H1 (cell line): ENCODE results near the gene LSM2. TPM values are rescaled to one million over a fixed set of nuclear protein-coding genes. Genes with fewer than 3 reads are reported as not detected.

Source experiments
- CTCF ChIA-PET: fragments of 300-600 bp; sonication (Branson Sonifier 250); formaldehyde crosslinking; loops from one replicate; lab custom pipeline; 2021; ENCODE audit not compliant: partially characterized antibody; lab: Charles Lee
- POLR2A ChIA-PET: fragments of 300-600 bp; sonication (Branson Sonifier 250); formaldehyde crosslinking; loops from one replicate; lab custom pipeline; 2021; ENCODE audit warnings: inconsistent platforms; ENCODE audit not compliant: partially characterized antibody; lab: Charles Lee
- DNase-seq, 2 experiments: peaks; one replicate each; pipeline versions ENCODE4 v3.0.0 to v3.0.0-alpha.2; 2010 to 2022; ENCODE audit warnings: low spot score in 2 of 2, low read depth in 1 of 2, mixed read lengths in 1 of 2
- FAIRE-seq: peaks from 2 replicates; lab custom pipeline; 2011; peaks lifted over from hg19 to GRCh38; lab: Jason Lieb, UNC
- H2AFZ ChIP-seq: 2 replicates; pipeline ENCODE4 v1.8.1; 2012; ENCODE audit warnings: low read length, inconsistent platforms
- H2AK5ac ChIP-seq: 2 replicates; pipeline ENCODE4 v1.6.1; 2013; ENCODE audit warnings: low read depth, low read length
- H2BK120ac ChIP-seq: replicated peaks from 2 replicates; pipeline ENCODE3; 2013; ENCODE audit warnings: low read depth, low read length, inconsistent platforms
- H2BK12ac ChIP-seq: 2 replicates; pipeline ENCODE4 v1.6.1; 2013; ENCODE audit warnings: low read depth, low read length
- H2BK15ac ChIP-seq: 2 replicates; pipeline ENCODE4 v1.6.1; 2013; ENCODE audit warnings: low read length
- H2BK20ac ChIP-seq: 2 replicates; pipeline ENCODE4 v1.6.1; 2013; ENCODE audit warnings: low read length
- H2BK5ac ChIP-seq: 2 replicates; pipeline ENCODE4 v1.6.1; 2013; ENCODE audit warnings: low read depth, low read length
- H3K14ac ChIP-seq: 2 replicates; pipeline ENCODE4 v1.6.1; 2013; ENCODE audit warnings: inconsistent platforms; ENCODE audit not compliant: insufficient read length
- H3K18ac ChIP-seq: 2 replicates; pipeline ENCODE4 v1.6.1; 2013; ENCODE audit warnings: low read length; ENCODE audit errors: extremely low read depth
- H3K23ac ChIP-seq: 2 replicates; pipeline ENCODE4 v1.6.1; 2013; ENCODE audit warnings: inconsistent platforms; ENCODE audit not compliant: insufficient read length
- H3K23me2 ChIP-seq: 2 replicates; pipeline ENCODE4 v1.6.1; 2013; ENCODE audit warnings: low read depth, low read length
- H3K27ac ChIP-seq: 2 replicates; pipeline ENCODE4 v1.6.1; 2011; ENCODE audit warnings: low read depth, low read length, inconsistent platforms
- H3K27me3 ChIP-seq, 4 experiments: replicated peaks in 1 of 4; 1 replicate in 1 of 4; 2 replicates in 3 of 4; pipeline versions ENCODE4 v1.6.1 to v1.8.1; 2011 to 2013; ENCODE audit warnings: low read length in 3 of 4, mild to moderate bottlenecking in 3 of 4, inconsistent platforms in 2 of 4, mixed read lengths in 2 of 4, moderate library complexity in 1 of 4; ENCODE audit not compliant: control insufficient read depth in 3 of 4, insufficient read depth in 3 of 4; ENCODE audit errors: extremely low read depth in 1 of 4
- H3K36me3 ChIP-seq, 4 experiments: 2 replicates each; pipeline versions ENCODE4 v1.6.1 to v1.8.1; 2011 to 2013; ENCODE audit warnings: mild to moderate bottlenecking in 4 of 4, low read length in 3 of 4, moderate library complexity in 2 of 4, control low read depth in 1 of 4, inconsistent platforms in 1 of 4; ENCODE audit not compliant: insufficient read depth in 4 of 4, control insufficient read depth in 2 of 4
- H3K4ac ChIP-seq: replicated peaks from 2 replicates; pipeline ENCODE3; 2013; ENCODE audit warnings: low read length, low read depth, mixed read lengths, inconsistent platforms; ENCODE audit not compliant: insufficient read length
- H3K4me1 ChIP-seq, 4 experiments: replicated peaks in 1 of 4; 1 replicate in 1 of 4; 2 replicates in 3 of 4; pipeline versions ENCODE4 v1.6.1 to v1.8.1; 2011 to 2013; ENCODE audit warnings: low read length in 3 of 4, inconsistent platforms in 2 of 4, mixed read lengths in 1 of 4; ENCODE audit not compliant: insufficient read depth in 4 of 4, control insufficient read depth in 3 of 4
- H3K4me2 ChIP-seq, 2 experiments: 2 replicates each; pipeline versions ENCODE4 v1.6.1 to v1.8.1; 2011 to 2013; ENCODE audit warnings: low read depth in 2 of 2, low read length in 2 of 2, control low read depth in 1 of 2, inconsistent platforms in 1 of 2, mild to moderate bottlenecking in 1 of 2; ENCODE audit not compliant: insufficient read depth in 1 of 2
- H3K4me3 ChIP-seq, 4 experiments: fragments of 200-600, 300-600 bp in 1 of 4; sonication (generic), shearing (Covaris generic), sonication (Bioruptor Twin) in 1 of 4; 2 replicates each; pipeline versions ENCODE4 v1.5.1 to v1.8.1; 2011 to 2016; ENCODE audit warnings: low read length in 4 of 4, low read depth in 3 of 4, control low read depth in 2 of 4, inconsistent platforms in 2 of 4, mild to moderate bottlenecking in 2 of 4, mixed read lengths in 1 of 4, moderate library complexity in 1 of 4; ENCODE audit not compliant: insufficient read depth in 2 of 4; ENCODE audit errors: extremely low read depth in 1 of 4
- H3K56ac ChIP-seq: replicated peaks from 2 replicates; pipeline ENCODE3; 2013; ENCODE audit warnings: low read depth, mild to moderate bottlenecking, mixed read lengths, low read length, inconsistent platforms; ENCODE audit not compliant: insufficient read length
- H3K79me1 ChIP-seq: 2 replicates; pipeline ENCODE4 v1.6.1; 2013; ENCODE audit warnings: low read depth, low read length, control low read depth
- H3K79me2 ChIP-seq, 2 experiments: 2 replicates each; pipeline versions ENCODE4 v1.6.1 to v1.8.1; 2012 to 2013; ENCODE audit warnings: low read length in 2 of 2, mild to moderate bottlenecking in 2 of 2, inconsistent platforms in 1 of 2; ENCODE audit not compliant: insufficient read depth in 2 of 2, control insufficient read depth in 1 of 2
- H3K9ac ChIP-seq, 4 experiments: replicated peaks in 1 of 4; 1 replicate in 1 of 4; 2 replicates in 3 of 4; pipeline versions ENCODE4 v1.6.1 to v1.8.1; 2011 to 2013; ENCODE audit warnings: low read depth in 3 of 4, low read length in 3 of 4, control low read depth in 2 of 4, mild to moderate bottlenecking in 2 of 4, moderate library complexity in 2 of 4, inconsistent platforms in 1 of 4; ENCODE audit errors: extremely low read depth in 1 of 4
- H3K9me3 ChIP-seq, 2 experiments: 2 replicates each; pipeline versions ENCODE4 v1.6.1 to v1.8.1; 2012 to 2013; ENCODE audit warnings: mild to moderate bottlenecking in 2 of 2, moderate library complexity in 2 of 2, control low read depth in 1 of 2, inconsistent platforms in 1 of 2, low read depth in 1 of 2, low read length in 1 of 2, mixed read lengths in 1 of 2; ENCODE audit not compliant: insufficient read depth in 2 of 2
- H4K20me1 ChIP-seq, 2 experiments: replicated peaks in 1 of 2; 2 replicates each; pipeline versions ENCODE3 to v1.8.1; 2011 to 2013; ENCODE audit warnings: inconsistent platforms in 2 of 2, low read length in 2 of 2, mild to moderate bottlenecking in 1 of 2; ENCODE audit not compliant: insufficient read depth in 2 of 2, control insufficient read depth in 1 of 2
- H4K5ac ChIP-seq: 2 replicates; pipeline ENCODE4 v1.6.1; 2013; ENCODE audit warnings: low read length, low read depth, mixed read lengths, inconsistent platforms; ENCODE audit not compliant: insufficient read length
- H4K8ac ChIP-seq: 2 replicates; pipeline ENCODE4 v1.8.0; 2013; ENCODE audit warnings: mild to moderate bottlenecking, moderate library complexity, low read length, inconsistent platforms; ENCODE audit not compliant: insufficient read depth; ENCODE audit errors: extremely low read depth
- H4K91ac ChIP-seq: replicated peaks from 2 replicates; pipeline ENCODE3; 2013; ENCODE audit warnings: low read length, mixed read lengths, inconsistent platforms; ENCODE audit not compliant: insufficient read length
- ATF3 ChIP-seq: IDR thresholded peaks from 2 replicates; pipeline ENCODE4 v1.6.1; 2011; ENCODE audit warnings: low read depth, mild to moderate bottlenecking, low read length; ENCODE audit not compliant: insufficient read depth
- CBX5 ChIP-seq: fragments of 300-800, 300-1000 bp; sonication (generic); IDR thresholded peaks from 2 replicates; pipeline ENCODE4 v1.7.1; 2016; ENCODE audit warnings: antibody characterized with exemption, low read length, low read depth
- CEBPB ChIP-seq: IDR thresholded peaks from 2 replicates; pipeline ENCODE4 v1.6.1; 2012; ENCODE audit warnings: low read depth, low read length
- KDM1A ChIP-seq: fragments of 200-600, 300-600 bp; sonication (generic); IDR thresholded peaks from 2 replicates; pipeline ENCODE4 v1.7.1; 2016; ENCODE audit warnings: mild to moderate bottlenecking, low read length, borderline replicate concordance
- KDM4A ChIP-seq: IDR thresholded peaks from one replicate; pipeline ENCODE4 v1.7.1; 2012; ENCODE audit warnings: low read depth, mild to moderate bottlenecking, moderate library complexity, low read length, inconsistent platforms; ENCODE audit not compliant: severe bottlenecking
- MAFK ChIP-seq: IDR thresholded peaks from 2 replicates; pipeline ENCODE4 v1.6.1; 2012; ENCODE audit warnings: low read depth, mild to moderate bottlenecking, improper control_type of control experiment, low read length
- MAX ChIP-seq: IDR thresholded peaks from 2 replicates; pipeline ENCODE4 v1.6.1; 2012; ENCODE audit warnings: inconsistent platforms
- NANOG ChIP-seq: IDR thresholded peaks from 2 replicates; pipeline ENCODE4 v1.6.1; 2011; ENCODE audit warnings: low read length, low read depth, mild to moderate bottlenecking, inconsistent platforms; ENCODE audit not compliant: insufficient read depth, poor library complexity, severe bottlenecking
- SIX5 ChIP-seq: IDR thresholded peaks from 2 replicates; pipeline ENCODE4 v1.6.1; 2011; ENCODE audit warnings: mild to moderate bottlenecking, low read depth, low read length
- SP4 ChIP-seq: IDR thresholded peaks from 2 replicates; pipeline ENCODE4 v1.6.1; 2012; ENCODE audit warnings: low read length, inconsistent platforms
- TCF12 ChIP-seq: IDR thresholded peaks from 2 replicates; pipeline ENCODE4 v1.6.1; 2011; ENCODE audit warnings: low read depth, mild to moderate bottlenecking, low read length
- USF2 ChIP-seq: IDR thresholded peaks from 2 replicates; pipeline ENCODE4 v1.6.1; 2011; ENCODE audit warnings: low read length, improper control_type of control experiment
- WGBS, 2 experiments: shearing (Covaris generic) in 1 of 2; methylation state at CpG; one replicate each; pipeline versions ENCODE4 v1.1.6 to v1.1.7; 2013 to 2015; ENCODE audit warnings: low lambda C conversion rate in 2 of 2, mixed read lengths in 2 of 2, inconsistent platforms in 1 of 2, low coverage in 1 of 2, missing lambda C conversion rate in 1 of 2; ENCODE audit not compliant: insufficient replicate concordance in 2 of 2, insufficient coverage in 1 of 2, insufficient read length in 1 of 2; ENCODE audit errors: extremely low coverage in 1 of 2, missing lambda C conversion rate in 1 of 2; 5-methylcytosine and 5-hydroxymethylcytosine counted together
- polyA plus RNA-seq, 7 experiments: library from polyadenylated mRNA; depleted of rRNA in 3 of 7; stranded (reverse) in 5 of 7; unstranded in 2 of 7; fragments of >200 nt in 5 of 7; fragments of 200-250 nt in 2 of 7; gene quantifications; 1 replicate in 5 of 7; 2 replicates in 1 of 7; 4 replicates in 1 of 7; pipeline versions ENCODE4 v1.2.1 to v1.2.3, GENCODE V29; 2011 to 2013; ENCODE audit warnings: missing spikeins in 2 of 7, mixed read lengths in 2 of 7
- total RNA-seq: library from RNA; stranded (reverse); fragmentation: NEBNext Ultra II Directional; extraction: Animal tissue kit (Norgen Biotek cat#: 25700); gene quantifications from 2 replicates; pipeline ENCODE4 v1.2.1, GENCODE V29; 2021

Gene LSM2
- total and polyA plus RNA-seq, 2 of the 8 experiments (the other 6 are each of a cell fraction or from before 2014, with no cell fraction given): 127 to 168 TPM

GRCh38 chr6:31777667-31778050, 29.1 kb downstream of the LSM2 start:
- Histone ChIP-seq H3K4me3 (no peak overlapping the region), H3K27ac (no peak overlapping the region), H2AK5ac (no peak overlapping the region), H4K91ac (no peak overlapping the region), H3K18ac (no peak overlapping the region), H2BK5ac (no peak overlapping the region), H2BK20ac (no peak overlapping the region), H2AFZ (no peak overlapping the region), H3K36me3 (peaks cover 15 to 44% (median 37%) of the 10 kb centered on the region in 4 experiments), H3K79me2 (no peaks in the 10 kb centered on the region), H2BK12ac (no peak overlapping the region), H3K9me3 (no peaks in the 10 kb centered on the region), H3K4me2 (no peak overlapping the region), H3K4me1 (peaks cover 0 to 7% (median 3%) of the 10 kb centered on the region in 4 experiments; a peak in 4 of 7 replicates), H2BK120ac (no peak overlapping the region), H3K4ac (no peak overlapping the region), H4K20me1 (no peaks in the 10 kb centered on the region), H3K27me3 (no peaks in the 10 kb centered on the region; a peak in 1 of 7 replicates), H2BK15ac (no peak overlapping the region), H3K23ac (no peak overlapping the region), H4K8ac (no peak overlapping the region), H3K79me1 (no peaks in the 10 kb centered on the region), H3K9ac (no peak overlapping the region), H4K5ac (no peak overlapping the region), H3K23me2 (0 out of 2 replicates have a peak, but pooled peaks cover 1% of the 10 kb centered on the region), H3K56ac (no peak overlapping the region), H3K14ac (no peak overlapping the region)
- 85% methylated on average over 5 of the region's 5 CpGs; no CpG with 5 or more reads in 1 of the 2 experiments for WGBS, 2 experiments
- DNase-seq (no peak), FAIRE-seq (no peak)
- CTCF ChIA-PET: interaction anchor here (0.6 to 15.6 kb wide), 11 partner anchors 3 to 113 kb away, joined by 3 to 228 read pairs (median 3); partner anchors contain the start of genes MPIG6B, VARS1 and VWA7
- POLR2A ChIA-PET: interaction anchor here (0.8 to 10.7 kb wide), 14 partner anchors 8 to 1206 kb away, joined by 3 to 85 read pairs (median 6); partner anchors contain the start of genes DDAH2, HSPA1B, LSM2 and MSH5
- no peak for TF ChIP-seq TCF12
- no peak for TF ChIP-seq ATF3
- no peak for TF ChIP-seq USF2
- no peak for TF ChIP-seq SIX5
- no peak for TF ChIP-seq KDM1A
- TF ChIP-seq NANOG: no peak
- no peak for TF ChIP-seq CEBPB
- TF ChIP-seq MAX: no peak
- TF ChIP-seq CBX5: no peak
- TF ChIP-seq SP4: no peak
- no peak for TF ChIP-seq KDM4A
- TF ChIP-seq MAFK: no peak
